HG03135 (cell line): ENCODE measurements around the gene CCDC174.

Experiments used
- ATAC-seq: cut with Tn5 transposase; IDR thresholded peaks from one replicate; pipeline ENCODE4 v1.9.1; 2021; ENCODE audit warnings: mild to moderate bottlenecking, moderate library complexity; ENCODE audit not compliant: unreplicated experiment

The CCDC174 gene

DNA sequence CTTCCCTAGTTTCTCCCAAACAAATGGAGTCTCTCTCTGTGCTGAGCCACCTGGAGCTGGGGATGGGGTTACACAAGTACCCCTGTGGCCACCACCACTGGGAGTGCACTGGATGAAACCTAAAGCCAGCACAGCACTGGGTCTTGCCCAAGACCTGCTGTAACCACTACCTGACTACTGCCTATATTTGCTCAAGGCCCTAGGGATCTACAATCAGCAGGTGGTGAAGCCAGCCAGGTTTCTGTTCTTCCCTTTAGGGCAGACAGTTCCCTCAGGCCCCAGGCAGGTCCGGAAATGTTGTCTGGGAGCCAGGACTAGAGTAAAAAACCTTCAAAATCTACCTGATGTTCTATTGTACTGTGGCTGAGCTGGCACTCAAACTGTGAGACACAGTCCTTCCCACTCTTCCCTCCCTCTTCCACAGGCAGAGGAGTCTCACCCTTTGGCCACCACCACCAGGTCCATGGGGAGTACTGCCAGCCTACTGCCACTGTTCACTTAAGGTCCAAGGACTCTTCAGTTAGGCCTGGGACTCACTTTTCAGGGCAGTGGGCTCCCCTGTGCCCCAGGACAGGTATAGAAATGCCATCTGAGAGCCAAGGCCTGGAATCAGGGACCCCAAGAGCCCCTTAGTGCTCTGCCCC is 47.2 kb downstream of the CCDC174 start:
- ATAC-seq: no peak

DNA sequence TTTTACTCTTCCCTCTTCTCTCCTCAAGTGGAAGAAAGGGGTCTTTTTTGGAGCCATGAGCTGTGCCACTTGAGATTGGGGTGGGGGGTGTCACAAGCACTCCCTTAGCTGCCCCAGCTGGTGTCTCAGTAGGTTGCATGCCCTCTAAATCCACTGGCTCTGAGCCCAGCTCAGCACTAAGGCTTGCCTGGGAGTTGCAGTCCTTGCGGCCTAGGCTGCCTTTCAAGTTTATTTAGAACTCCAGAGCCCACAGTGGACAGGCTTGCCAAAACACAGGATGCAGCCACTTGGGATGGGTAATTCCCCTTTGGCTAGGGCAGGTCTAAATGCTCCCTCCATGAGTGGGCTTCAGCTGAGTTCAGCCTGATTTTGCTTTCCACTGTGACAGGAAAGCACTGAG is 48.1 kb downstream of the CCDC174 start:
- no peak for ATAC-seq

- no peak for ATAC-seq
These were observed 49.3 kb downstream of the CCDC174 start for GRCh38 chr3:14700891-14701290.

DNA sequence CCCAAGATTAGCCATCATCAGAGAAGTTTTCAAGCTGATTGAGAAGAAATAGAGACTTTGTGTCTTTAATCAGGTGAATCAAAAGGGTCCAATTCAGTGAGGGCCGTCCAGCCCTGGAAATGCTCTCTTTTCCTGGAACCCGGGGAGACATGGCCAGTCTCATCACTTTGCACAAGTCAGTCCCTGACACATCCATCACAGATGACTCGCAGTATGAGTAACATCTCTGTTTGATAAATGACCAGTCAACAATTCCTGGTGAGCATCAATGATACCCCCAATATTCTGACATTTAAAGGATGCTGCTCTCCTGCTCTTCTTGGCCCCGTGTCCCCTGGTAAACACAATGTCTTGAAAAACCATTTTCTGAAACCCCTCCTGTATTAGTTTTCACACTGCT is 50.1 kb downstream of the CCDC174 start:
- ATAC-seq: no peak

GRCh38 chr3:14703128-14703750 is 51.7 kb downstream of the CCDC174 start:
- no peak for ATAC-seq

GRCh38 chr3:14703791-14704190 is 52.2 kb downstream of the CCDC174 start:
- ATAC-seq: no peak

DNA sequence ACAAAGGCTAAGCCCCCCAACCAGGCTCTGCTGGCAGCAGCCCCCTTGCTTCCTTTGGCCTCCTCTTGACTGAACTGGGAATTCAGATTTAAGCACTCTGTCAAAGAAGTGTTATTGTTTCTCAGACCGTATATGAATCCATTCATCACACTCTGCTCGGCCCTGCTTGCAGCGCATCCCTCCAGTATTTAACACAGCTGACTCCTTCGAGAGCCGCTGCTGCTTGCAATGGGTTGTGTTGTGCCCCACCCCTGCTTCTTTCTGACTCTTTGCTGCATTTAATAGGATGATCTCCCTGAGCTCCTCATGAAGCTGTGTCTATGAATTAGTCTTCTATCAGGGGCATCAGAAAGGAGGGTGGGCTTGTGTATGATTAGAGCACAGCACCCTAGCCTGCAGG is 54.5 kb downstream of the CCDC174 start:
- no peak for ATAC-seq

DNA sequence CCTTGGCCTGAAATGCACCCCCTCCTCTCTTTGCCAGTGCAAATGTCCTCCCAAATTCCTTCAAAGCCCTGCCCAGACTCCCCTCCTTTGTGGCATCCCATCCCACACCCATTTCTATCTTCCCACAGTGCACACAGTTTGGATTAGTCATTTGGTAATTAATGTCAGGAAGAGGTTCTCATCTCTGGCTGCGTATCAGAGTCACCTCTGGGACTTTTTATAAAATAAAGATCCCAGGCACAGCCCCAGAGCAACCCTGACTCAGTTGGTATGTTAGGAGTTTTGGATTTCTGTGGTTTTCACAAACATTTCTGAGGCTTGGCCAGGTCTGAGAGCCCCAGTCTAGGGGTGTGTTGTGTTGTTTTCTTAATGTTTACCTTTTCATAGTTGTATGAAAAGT is 65.0 kb downstream of the CCDC174 start:
- no peak for ATAC-seq

GRCh38 chr3:14717307-14717706 is 65.7 kb downstream of the CCDC174 start:
- ATAC-seq: no peak

DNA sequence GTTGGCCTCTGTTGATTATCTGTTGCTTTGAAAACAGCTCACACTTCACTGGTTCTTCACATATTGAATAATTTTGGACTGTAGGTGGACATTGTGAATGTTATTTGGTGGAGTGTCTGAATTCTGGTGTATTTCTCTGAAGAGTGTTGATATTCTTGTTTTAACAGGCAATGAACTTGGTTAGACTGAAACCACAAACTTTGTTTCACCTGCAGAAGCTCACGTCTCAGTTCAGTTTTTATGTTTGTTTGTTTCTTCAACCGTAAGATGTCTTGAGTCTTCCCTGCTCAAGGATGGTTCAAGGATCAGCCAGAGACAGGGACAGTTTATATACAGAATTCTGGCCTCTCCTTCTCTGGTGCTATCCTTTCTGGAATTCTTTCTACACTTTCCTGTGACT is 67.0 kb downstream of the CCDC174 start:
- ATAC-seq: no peak

GRCh38 chr3:14719006-14719405 is 67.4 kb downstream of the CCDC174 start:
- ATAC-seq: no peak

GRCh38 chr3:14721126-14721864 is 69.7 kb downstream of the CCDC174 start:
- ATAC-seq: no peak
